Transverse colon (tissue), 4 donors: Measurements from ENCODE around the gene ECM1. TPM values are rescaled to one million over a fixed set of nuclear protein-coding genes. Genes with fewer than 3 reads are reported as not detected.

Experiments used
- DNase-seq: peaks from one replicate; pipeline ENCODE4 v3.0.0-alpha.2; 2019
- H3K27ac ChIP-seq, 4 donors: fragments of 200-600 bp; sonication (generic); 2 replicates each; pipeline ENCODE4 v1.5.1; 2016 to 2018; ENCODE audit warnings: inconsistent platforms in 4 of 4
- H3K27me3 ChIP-seq: fragments of 200-600 bp; sonication (generic); 2 replicates; pipeline ENCODE4 v1.5.1; 2017; ENCODE audit warnings: inconsistent platforms
- H3K36me3 ChIP-seq, 4 donors: fragments of 200-600 bp; sonication (generic); 2 replicates each; pipeline ENCODE4 v1.5.1; 2017 to 2019; ENCODE audit warnings: inconsistent platforms in 4 of 4
- H3K4me1 ChIP-seq, 4 donors: fragments of 200-600 bp; sonication (generic); 2 replicates each; pipeline ENCODE4 v1.5.1; 2017 to 2020; ENCODE audit warnings: inconsistent platforms in 4 of 4
- H3K4me3 ChIP-seq, 4 donors: fragments of 200-600 bp; sonication (generic); 1 replicate in 1 of 4; 2 replicates in 3 of 4; pipeline versions ENCODE4 v1.5.1 to v1.6.1; 2017 to 2019; ENCODE audit warnings: inconsistent platforms in 4 of 4
- H3K9me3 ChIP-seq, 2 donors: fragments of 200-600 bp; sonication (generic); 2 replicates each; pipeline ENCODE4 v1.5.1; 2017 to 2019; ENCODE audit warnings: inconsistent platforms in 2 of 2
- EP300 ChIP-seq: sonication (generic); formaldehyde crosslinking; IDR thresholded peaks from one replicate; pipeline ENCODE4 v1.6.1; 2017; ENCODE audit warnings: antibody characterized with exemption, low read depth
- POLR2A ChIP-seq: fragments of 450-650 bp; IDR thresholded peaks from one replicate; pipeline ENCODE4 v1.6.1; 2016; ENCODE audit warnings: antibody characterized with exemption, mild to moderate bottlenecking, moderate library complexity
- POLR2AphosphoS5 ChIP-seq, 3 donors: sonication (generic); formaldehyde crosslinking; IDR thresholded peaks; one replicate each; pipeline ENCODE4 v1.6.1; 2016; ENCODE audit warnings: antibody characterized with exemption in 3 of 3
- WGBS, 2 donors: methylation state at CpG; one replicate each; pipeline ENCODE4 v1.1.5; 2018; ENCODE audit warnings: low coverage in 1 of 2; 5-methylcytosine and 5-hydroxymethylcytosine counted together
- in situ Hi-C, 4 donors: fragments of 200-750 bp; cut with MboI; loops; one replicate each; pipeline versions ENCODE4 v1.15.0 to v1.15.1; 2017; ENCODE audit warnings: low sequenced_read_pairs in 3 of 4, low pct_ligation_motif_present in 1 of 4, low pct_unique_long_range_greater_than_20kb in 1 of 4
- intact Hi-C: fragments of 100-400 bp; cut with DNase I; formaldehyde crosslinking; loops from one replicate; pipeline ENCODE4 v1.15.1; 2023; ENCODE audit warnings: low total_unique reads
- total RNA-seq, 4 donors: library from RNA; depleted of rRNA; stranded (reverse); fragments of >200 nt; gene quantifications; one replicate each; pipeline ENCODE4 v1.1.0, GENCODE V29; 2016
- TF ChIP-seq, protein P1 (sequence below), 5 experiments: fragments of 200-600 bp in 3 of 5; fragments of 450-650 bp in 2 of 5; sonication (generic) in 3 of 5; IDR thresholded peaks; 1 replicate in 2 of 5; 2 replicates in 3 of 5; pipeline ENCODE4 v1.5.1; 2016 to 2017; ENCODE audit warnings: antibody characterized with exemption in 5 of 5, inconsistent platforms in 3 of 5, mild to moderate bottlenecking in 2 of 5, moderate library complexity in 1 of 5

The ECM1 gene
- total RNA-seq, 4 donors from 2014 or later: 1.5 to 5.4 (median 3.3) TPM

DNA sequence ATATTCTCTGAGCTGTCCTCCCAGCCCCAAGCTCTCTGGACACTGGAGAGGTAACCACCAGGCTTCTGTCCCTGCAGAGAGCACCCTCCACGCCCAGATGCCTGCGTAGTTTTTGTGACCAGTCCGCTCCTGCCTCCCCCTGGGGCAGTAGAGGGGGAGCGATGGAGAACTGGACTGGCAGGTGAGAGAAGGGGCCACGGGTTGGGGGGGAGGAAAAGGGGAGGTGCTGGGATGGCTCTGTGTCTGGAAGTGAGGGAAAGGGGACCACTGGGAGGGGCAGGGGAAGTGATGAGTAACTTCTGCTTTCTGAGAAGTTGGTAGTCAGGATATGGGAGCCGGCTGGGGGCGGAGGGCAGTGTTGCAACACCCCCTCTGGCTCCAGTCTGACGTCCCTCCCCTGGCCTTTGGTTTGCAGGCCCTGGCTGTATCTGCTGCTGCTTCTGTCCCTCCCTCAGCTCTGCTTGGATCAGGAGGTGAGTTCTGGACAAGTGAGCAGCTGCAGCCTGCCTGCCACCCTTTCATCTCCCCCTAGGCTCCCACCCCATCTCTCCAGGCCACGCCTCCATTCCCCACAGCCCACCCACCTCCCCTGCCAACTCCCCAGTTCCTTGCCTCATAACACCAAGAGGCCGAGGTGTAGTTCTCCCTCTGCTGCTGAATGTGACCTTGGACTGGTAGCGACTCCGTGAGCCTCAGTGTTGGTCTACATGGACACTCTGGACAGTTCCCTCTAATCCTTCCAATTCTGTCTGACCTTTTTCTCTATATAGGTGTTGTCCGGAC, 44.4 kb downstream of the ECM1 start:
- Histone ChIP-seq H3K27ac (peak overlapping the region; percentile 79 to 86 (median 84)), H3K36me3 (no peaks in the 10 kb centered on the region), H3K9me3 (no peaks in the 10 kb centered on the region), H3K27me3 (peaks cover 3% of the 10 kb centered on the region), H3K4me3 (no peak overlapping the region), H3K4me1 (peaks cover 6 to 45% (median 37%) of the 10 kb centered on the region in 4 donors)
- TF ChIP-seq POLR2AphosphoS5 (IDR thresholded peaks at IDR 0.05) (peak; percentile 50 to 62 (median 56)), POLR2A (no peak), EP300 (peak; percentile 46)
- TF ChIP-seq, protein P1, sequence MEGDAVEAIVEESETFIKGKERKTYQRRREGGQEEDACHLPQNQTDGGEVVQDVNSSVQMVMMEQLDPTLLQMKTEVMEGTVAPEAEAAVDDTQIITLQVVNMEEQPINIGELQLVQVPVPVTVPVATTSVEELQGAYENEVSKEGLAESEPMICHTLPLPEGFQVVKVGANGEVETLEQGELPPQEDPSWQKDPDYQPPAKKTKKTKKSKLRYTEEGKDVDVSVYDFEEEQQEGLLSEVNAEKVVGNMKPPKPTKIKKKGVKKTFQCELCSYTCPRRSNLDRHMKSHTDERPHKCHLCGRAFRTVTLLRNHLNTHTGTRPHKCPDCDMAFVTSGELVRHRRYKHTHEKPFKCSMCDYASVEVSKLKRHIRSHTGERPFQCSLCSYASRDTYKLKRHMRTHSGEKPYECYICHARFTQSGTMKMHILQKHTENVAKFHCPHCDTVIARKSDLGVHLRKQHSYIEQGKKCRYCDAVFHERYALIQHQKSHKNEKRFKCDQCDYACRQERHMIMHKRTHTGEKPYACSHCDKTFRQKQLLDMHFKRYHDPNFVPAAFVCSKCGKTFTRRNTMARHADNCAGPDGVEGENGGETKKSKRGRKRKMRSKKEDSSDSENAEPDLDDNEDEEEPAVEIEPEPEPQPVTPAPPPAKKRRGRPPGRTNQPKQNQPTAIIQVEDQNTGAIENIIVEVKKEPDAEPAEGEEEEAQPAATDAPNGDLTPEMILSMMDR (IDR thresholded peaks at IDR 0.05): no peak
- WGBS, 2 donors: 51% methylated on average over 13 of the region's 13 CpGs; no CpG with 5 or more reads in 1 of the 2 donors
- in situ Hi-C loops: no loop called here
- DNase-seq: peak; percentile 78
- intact Hi-C loops: no loop called here

DNA sequence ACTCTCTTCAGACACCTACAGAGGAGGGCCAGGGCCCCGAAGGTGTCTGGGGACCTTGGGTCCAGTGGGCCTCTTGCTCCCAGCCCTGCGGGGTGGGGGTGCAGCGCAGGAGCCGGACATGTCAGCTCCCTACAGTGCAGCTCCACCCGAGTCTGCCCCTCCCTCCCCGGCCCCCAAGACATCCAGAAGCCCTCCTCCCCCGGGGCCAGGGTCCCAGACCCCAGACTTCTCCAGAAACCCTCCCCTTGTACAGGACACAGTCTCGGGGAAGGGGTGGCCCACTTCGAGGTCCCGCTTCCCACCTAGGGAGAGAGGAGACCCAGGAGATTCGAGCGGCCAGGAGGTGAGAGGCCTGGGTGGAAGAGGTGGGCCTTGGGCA, 45.0 kb downstream of the ECM1 start:
- TF ChIP-seq EP300: no peak
- no peak for TF ChIP-seq POLR2AphosphoS5 (IDR thresholded peaks at IDR 0.05)
- TF ChIP-seq POLR2A: no peak
- TF ChIP-seq, protein P1 (IDR thresholded peaks at IDR 0.05): no peak
- peaks cover 3% of the 10 kb centered on the region for H3K27me3 ChIP-seq
- intact Hi-C loops (no loop called here), in situ Hi-C loops (no loop called here)
- peak; percentile 9 for DNase-seq
- no peaks in the 10 kb centered on the region for H3K9me3 ChIP-seq
- peaks cover 6 to 46% (median 37%) of the 10 kb centered on the region in 4 donors for H3K4me1 ChIP-seq
- H3K36me3 ChIP-seq: no peaks in the 10 kb centered on the region
- H3K27ac ChIP-seq: peak overlapping the region; percentile 68 to 86 (median 84)
- WGBS, 2 donors: 83% methylated on average over 11 of the region's 12 CpGs; no CpG with 5 or more reads in 1 of the 2 donors
- H3K4me3 ChIP-seq: no peak overlapping the region

DNA sequence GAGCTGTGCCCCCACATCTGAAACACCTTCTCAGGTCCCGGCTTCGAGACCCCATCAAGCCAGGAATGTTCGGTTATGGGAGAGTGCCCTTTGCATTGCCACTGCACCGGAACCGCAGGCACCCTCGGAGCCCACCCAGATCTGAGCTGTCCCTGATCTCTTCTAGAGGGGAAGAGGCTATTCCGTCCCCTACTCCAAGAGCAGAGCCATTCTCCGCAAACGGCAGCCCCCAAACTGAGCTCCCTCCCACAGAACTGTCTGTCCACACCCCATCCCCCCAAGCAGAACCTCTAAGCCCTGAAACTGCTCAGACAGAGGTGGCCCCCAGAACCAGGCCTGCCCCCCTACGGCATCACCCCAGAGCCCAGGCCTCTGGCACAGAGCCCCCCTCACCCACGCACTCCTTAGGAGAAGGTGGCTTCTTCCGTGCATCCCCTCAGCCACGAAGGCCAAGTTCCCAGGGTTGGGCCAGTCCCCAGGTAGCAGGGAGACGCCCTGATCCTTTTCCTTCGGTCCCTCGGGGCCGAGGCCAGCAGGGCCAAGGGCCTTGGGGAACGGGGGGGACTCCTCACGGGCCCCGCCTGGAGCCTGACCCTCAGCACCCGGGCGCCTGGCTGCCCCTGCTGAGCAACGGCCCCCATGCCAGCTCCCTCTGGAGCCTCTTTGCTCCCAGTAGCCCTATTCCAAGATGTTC, 45.6 kb downstream of the ECM1 start:
- Histone ChIP-seq H3K4me1 (peaks cover 6 to 46% (median 30%) of the 10 kb centered on the region in 4 donors), H3K36me3 (no peaks in the 10 kb centered on the region), H3K27ac (peak overlapping the region; percentile 68 to 86 (median 84)), H3K9me3 (no peaks in the 10 kb centered on the region), H3K27me3 (peaks cover 3% of the 10 kb centered on the region), H3K4me3 (no peak overlapping the region)
- in situ Hi-C loops (no loop called here), intact Hi-C loops (no loop called here)
- WGBS, 2 donors: 84% methylated on average over 21 of the region's 23 CpGs; no CpG with 5 or more reads in 1 of the 2 donors
- TF ChIP-seq POLR2AphosphoS5 (IDR thresholded peaks at IDR 0.05) (no peak), EP300 (no peak), POLR2A (no peak)
- TF ChIP-seq, protein P1 (IDR thresholded peaks at IDR 0.05): no peak
- no peak for DNase-seq

DNA sequence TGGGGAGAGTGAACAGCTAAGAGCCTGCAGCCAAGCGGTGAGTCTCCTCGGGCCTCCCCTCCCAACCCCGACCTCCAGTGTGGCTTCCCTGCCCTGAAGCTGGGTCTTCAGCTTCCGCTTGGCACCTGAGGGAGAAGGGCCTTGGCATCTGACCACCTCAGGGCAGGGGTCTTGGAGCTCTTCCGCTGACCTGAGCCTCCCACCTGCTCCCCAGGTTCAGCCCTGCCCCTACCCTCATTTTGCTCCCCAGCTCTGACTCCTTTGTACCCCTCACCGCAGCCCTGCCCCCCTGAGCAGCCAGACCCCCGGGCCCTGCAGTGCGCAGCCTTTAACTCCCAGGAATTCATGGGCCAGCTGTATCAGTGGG, 46.2 kb downstream of the ECM1 start:
- H3K9me3 ChIP-seq: no peaks in the 10 kb centered on the region
- H3K27ac ChIP-seq: peak overlapping the region in 1 of 4 donors; percentile 83
- in situ Hi-C loops (no loop called here), intact Hi-C loops (no loop called here)
- no peak overlapping the region for H3K4me3 ChIP-seq
- TF ChIP-seq POLR2A (peak; percentile 5), EP300 (no peak), POLR2AphosphoS5 (IDR thresholded peaks at IDR 0.05) (no peak)
- TF ChIP-seq, protein P1 (IDR thresholded peaks at IDR 0.05): no peak
- DNase-seq: no peak
- no peaks in the 10 kb centered on the region for H3K36me3 ChIP-seq
- 90% methylated on average over 8 of the region's 8 CpGs; no CpG with 5 or more reads in 1 of the 2 donors for WGBS, 2 donors
- H3K27me3 ChIP-seq: peaks cover 3% of the 10 kb centered on the region
- peaks cover 6 to 47% (median 32%) of the 10 kb centered on the region in 4 donors for H3K4me1 ChIP-seq
